ENCODE results near the gene KCNH6.

KCNH6 gene

DNA sequence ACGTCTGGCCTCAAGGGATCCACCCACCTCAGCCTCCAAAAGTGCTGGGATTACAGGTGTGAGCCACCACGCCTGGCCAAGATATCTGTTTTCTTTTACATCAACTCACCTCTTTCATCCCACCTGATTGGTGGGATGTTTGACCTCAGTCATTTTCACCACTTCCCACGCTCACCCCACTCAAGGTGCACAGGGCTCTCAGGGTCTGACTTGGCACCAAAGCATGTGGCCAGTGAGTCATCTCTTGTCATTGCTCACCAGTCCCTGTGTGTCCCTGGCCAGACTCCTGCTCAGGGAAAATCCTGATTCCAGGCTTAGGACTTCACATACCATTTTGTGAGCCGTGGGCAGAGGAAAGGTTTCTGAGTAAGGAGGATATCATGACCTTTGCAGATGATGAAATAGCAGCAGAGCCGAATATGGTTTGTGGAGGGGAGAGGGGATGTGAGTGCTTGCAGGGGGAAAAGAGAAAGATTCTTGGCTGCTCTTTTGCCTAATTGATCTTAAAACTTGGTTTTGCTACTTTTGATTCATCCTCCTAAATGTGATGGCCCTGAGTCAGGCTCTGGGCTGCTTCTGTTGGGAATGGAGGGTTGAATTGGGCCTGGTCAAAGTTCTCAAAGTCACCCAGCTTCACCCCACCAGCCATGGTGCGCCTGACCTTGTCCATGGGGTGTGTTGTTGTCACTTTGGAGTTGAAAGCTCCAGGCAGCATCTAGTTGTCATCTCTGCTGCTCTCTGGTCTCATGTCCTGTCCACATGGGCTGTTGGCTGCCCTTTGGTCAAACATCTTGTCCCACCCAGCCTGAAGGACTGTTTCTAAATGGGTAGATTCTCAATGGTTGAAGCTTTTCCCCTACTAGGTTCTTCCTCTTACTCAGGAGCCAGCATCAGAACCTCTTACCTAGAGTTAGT lies 6.0 kb upstream of the KCNH6 start:
- H3K27ac Mint-ChIP-seq: no peak overlapping the region
- peaks cover 67% of the 10 kb centered on the region for H3K27me3 Mint-ChIP-seq
- no peaks in the 10 kb centered on the region for H3K9me3 Mint-ChIP-seq
- ATAC-seq: peak; percentile 86
- peaks cover 16% of the 10 kb centered on the region for H3K4me1 Mint-ChIP-seq
- no peak overlapping the region for H3K4me3 Mint-ChIP-seq
- DNase-seq: peak in 1 of 2 donors; percentile 53

DNA sequence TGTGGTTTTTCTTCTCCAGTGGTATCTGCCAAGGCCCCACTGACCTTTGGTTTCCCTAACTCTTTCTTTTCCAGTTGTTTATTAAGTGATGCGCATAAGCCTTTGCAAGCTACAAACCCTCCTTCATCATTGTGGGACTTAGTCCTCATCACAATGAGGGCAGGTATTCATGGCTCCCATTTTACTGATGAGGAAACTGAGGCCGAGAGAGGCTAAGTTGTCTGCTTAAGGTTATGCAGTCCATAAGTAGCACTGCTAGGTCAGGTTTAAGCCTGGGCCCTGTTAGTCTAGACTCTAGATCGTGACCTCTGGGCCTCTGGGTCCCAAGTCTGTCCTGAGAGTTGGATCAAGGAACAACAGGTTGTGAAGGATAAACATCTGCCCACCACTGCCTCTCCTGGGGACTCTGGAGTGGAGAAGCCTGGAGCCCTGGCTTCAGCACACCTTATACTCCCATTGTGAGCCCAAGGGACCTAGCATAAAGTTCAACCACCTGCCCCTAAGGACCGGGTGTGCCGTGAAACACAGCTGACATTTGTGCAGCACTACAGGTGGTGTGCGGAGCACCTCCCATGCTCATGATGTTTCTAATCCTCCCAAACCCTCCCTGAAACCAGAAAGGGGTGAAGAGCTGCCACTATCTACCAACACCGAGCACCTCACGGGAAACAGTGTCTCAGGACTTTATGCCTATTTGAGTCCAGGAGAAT lies 5.2 kb upstream of the KCNH6 start:
- H3K27me3 Mint-ChIP-seq: peaks cover 64% of the 10 kb centered on the region
- peaks cover 16% of the 10 kb centered on the region for H3K4me1 Mint-ChIP-seq
- DNase-seq: no peak

DNA sequence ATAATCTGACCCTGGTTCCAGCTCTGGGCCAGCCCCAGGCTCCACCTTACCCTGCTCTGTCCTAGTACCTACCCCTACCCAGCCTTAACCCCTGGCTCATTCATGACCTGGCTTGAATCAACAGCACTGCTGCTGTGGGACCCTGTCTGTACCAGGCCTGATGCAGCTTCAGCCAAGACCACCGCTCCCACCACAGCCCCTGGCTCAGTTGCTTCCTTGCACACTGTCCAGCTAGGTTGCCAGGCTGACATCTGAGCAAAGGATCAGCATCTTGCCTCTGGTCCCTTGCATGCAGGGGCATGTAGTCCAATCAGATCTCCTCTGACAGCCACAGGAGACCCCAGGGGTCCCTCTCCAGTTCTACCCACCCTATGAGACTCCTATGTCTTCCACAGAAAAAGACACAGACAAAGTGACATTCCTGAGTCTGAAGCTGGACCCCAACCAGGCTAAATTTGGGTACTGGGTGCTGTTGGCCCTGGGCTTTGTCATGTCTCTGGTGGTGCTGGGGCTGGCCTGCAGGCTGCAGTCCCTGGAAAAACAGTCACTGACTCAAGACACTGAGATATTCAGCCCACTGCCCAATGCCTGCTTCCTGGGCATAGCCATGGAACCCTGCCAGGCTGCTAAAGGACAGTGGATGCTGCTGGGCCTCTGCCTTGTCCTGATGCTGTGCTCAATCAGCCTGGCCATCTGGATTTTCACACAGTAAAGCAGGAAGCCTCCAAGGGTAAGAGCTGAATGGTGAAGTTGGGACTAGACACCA lies 3.9 kb upstream of the KCNH6 start:
- Mint-ChIP-seq H3K27me3 (peaks cover 66% of the 10 kb centered on the region), H3K27ac (no peak overlapping the region)

More for the DNA sequence above, 5.2 kb upstream of the KCNH6 start:
- peak overlapping the region in 1 of 2 donors; percentile 44 for H3K27ac Mint-ChIP-seq
- H3K9me3 Mint-ChIP-seq: no peaks in the 10 kb centered on the region
- no peak overlapping the region for H3K4me3 Mint-ChIP-seq
- ATAC-seq: no peak

DNA sequence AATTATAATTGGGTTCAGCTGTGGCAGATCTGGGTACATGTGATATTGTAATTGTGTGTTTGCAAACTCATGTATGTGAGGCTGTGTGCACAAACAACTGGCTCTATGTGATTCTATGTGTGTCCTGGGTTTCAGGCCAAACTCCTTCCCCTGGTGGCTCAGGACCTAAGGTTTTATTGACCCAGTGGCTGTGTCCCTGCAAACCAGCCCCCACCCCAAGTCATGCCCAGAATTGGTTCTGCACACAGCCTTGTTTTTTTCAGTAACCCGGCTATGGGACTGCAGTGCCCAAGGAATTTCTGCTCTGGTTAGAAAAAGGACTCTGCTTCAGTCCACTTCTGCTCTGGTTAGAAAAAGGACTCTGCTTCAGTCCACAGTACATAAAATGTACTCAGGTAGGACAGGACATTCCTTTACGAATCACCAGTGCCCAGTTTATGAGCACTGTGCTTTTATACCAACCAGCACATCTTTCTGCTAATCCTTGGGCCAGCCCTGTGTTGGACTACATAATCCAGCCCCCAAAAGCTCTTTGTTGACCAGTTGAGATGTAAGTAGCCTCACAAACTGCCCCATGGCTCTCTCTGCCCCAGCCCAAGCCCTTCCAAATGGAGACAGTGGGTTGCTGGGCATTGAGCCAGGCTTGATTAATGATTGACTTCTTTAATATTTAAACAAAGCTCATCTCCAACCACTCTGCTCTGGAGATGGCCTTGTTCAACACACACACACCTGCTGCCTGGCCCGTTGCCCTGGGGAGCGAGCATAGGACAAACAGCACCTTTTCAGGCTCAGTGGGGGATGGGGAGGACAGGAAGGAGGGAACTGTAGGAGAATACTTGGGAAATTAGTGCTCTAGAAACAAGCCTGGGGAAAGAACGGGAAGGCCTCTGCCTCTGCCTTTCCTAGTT lies 2.9 kb upstream of the KCNH6 start:
- Mint-ChIP-seq H3K27me3 (peaks cover 66% of the 10 kb centered on the region), H3K9me3 (no peaks in the 10 kb centered on the region), H3K4me1 (peaks cover 28% of the 10 kb centered on the region), H3K4me3 (no peak overlapping the region), H3K27ac (no peak overlapping the region)
- no peak for DNase-seq
- no peak for ATAC-seq

More for the DNA sequence above, 3.9 kb upstream of the KCNH6 start:
- ATAC-seq (no peak), DNase-seq (no peak)
- Mint-ChIP-seq H3K9me3 (no peaks in the 10 kb centered on the region), H3K4me3 (no peak overlapping the region), H3K4me1 (peaks cover 28% of the 10 kb centered on the region)

DNA sequence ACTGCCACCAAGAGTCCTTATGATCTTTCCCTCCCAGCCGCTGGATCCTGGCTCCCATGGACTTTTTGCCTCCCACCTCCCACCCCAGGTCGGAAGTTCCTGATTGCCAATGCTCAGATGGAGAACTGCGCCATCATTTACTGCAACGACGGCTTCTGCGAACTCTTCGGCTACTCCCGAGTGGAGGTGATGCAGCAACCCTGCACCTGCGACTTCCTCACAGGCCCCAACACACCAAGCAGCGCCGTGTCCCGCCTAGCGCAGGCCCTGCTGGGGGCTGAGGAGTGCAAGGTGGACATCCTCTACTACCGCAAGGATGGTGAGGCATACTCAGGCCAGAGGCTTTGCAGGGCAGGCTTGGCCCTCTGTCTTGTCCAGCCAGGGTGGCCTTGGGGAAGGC lies 893 bp downstream of the KCNH6 start:
- Mint-ChIP-seq H3K4me1 (peaks cover 11% of the 10 kb centered on the region), H3K27ac (no peak overlapping the region), H3K9me3 (no peaks in the 10 kb centered on the region), H3K27me3 (peaks cover 62% of the 10 kb centered on the region), H3K4me3 (peak overlapping the region; percentile 6 to 67)
- no peak for ATAC-seq
- no peak for DNase-seq

GRCh38 chr17:63525190-63525946 lies 2.2 kb downstream of the KCNH6 start:
- no peak overlapping the region for H3K27ac Mint-ChIP-seq
- H3K4me3 Mint-ChIP-seq: no peak overlapping the region
- no peak for ATAC-seq
- H3K27me3 Mint-ChIP-seq: peaks cover 50% of the 10 kb centered on the region
- no peak for DNase-seq
- H3K9me3 Mint-ChIP-seq: no peaks in the 10 kb centered on the region
- peaks cover 11% of the 10 kb centered on the region for H3K4me1 Mint-ChIP-seq

GRCh38 chr17:63526861-63527260 lies 3.7 kb downstream of the KCNH6 start:
- Mint-ChIP-seq H3K4me3 (no peak overlapping the region), H3K9me3 (no peaks in the 10 kb centered on the region), H3K27me3 (peaks cover 35% of the 10 kb centered on the region), H3K4me1 (peaks cover 11% of the 10 kb centered on the region), H3K27ac (peak overlapping the region in 1 of 2 donors; percentile 9)
- no peak for DNase-seq
- no peak for ATAC-seq

GRCh38 chr17:63528183-63528582 lies 5.0 kb downstream of the KCNH6 start:
- no peaks in the 10 kb centered on the region for H3K9me3 Mint-ChIP-seq

GRCh38 chr17:63529711-63530556 lies 6.8 kb downstream of the KCNH6 start:
- ATAC-seq: no peak

More at GRCh38 chr17:63528183-63528582, 5.0 kb downstream of the KCNH6 start:
- H3K4me3 Mint-ChIP-seq: no peak overlapping the region
- peaks cover 11% of the 10 kb centered on the region for H3K4me1 Mint-ChIP-seq
- no peak for ATAC-seq
- H3K27ac Mint-ChIP-seq: no peak overlapping the region
- peaks cover 28% of the 10 kb centered on the region for H3K27me3 Mint-ChIP-seq
- no peak for DNase-seq

DNA sequence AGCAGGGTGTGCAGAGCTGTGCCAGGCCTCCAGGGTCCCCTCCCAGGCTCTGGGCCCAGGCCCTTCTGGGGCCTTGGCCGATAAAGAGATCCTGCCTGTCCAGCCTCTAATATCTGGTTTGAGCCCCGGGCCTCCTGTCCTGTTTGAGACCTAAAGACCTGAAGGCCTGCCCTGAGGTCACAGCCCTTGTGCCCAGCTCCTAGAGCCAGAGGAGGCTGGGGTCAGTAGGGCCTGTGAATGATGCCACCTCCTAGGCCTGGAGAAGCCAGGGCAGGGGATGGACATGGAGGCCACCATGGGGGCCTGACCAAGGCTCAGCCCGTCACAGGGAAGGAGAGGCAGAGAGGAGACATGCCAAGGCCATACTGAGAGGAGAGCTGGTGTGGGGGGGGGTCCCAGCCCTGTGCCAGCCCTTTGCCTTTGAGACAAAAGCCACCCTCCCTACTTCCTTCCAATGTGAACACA lies 7.4 kb downstream of the KCNH6 start:
- DNase-seq (no peak), ATAC-seq (no peak)
- Mint-ChIP-seq H3K4me3 (no peak overlapping the region), H3K27me3 (peaks cover 4% of the 10 kb centered on the region), H3K4me1 (no peaks in the 10 kb centered on the region), H3K9me3 (no peaks in the 10 kb centered on the region), H3K27ac (no peak overlapping the region)

More at GRCh38 chr17:63529711-63530556, 6.8 kb downstream of the KCNH6 start:
- no peak overlapping the region for H3K4me3 Mint-ChIP-seq
- H3K9me3 Mint-ChIP-seq: no peaks in the 10 kb centered on the region
- no peak overlapping the region for H3K27ac Mint-ChIP-seq
- no peak for DNase-seq
- no peaks in the 10 kb centered on the region for H3K4me1 Mint-ChIP-seq
- peaks cover 10% of the 10 kb centered on the region for H3K27me3 Mint-ChIP-seq

- ATAC-seq (no peak), DNase-seq (no peak)
- no peaks in the 10 kb centered on the region for H3K9me3 Mint-ChIP-seq
- no peak overlapping the region for H3K4me3 Mint-ChIP-seq
- H3K27me3 Mint-ChIP-seq: no peaks in the 10 kb centered on the region
- H3K4me1 Mint-ChIP-seq: no peaks in the 10 kb centered on the region
- H3K27ac Mint-ChIP-seq: no peak overlapping the region
Measured at GRCh38 chr17:63531022-63531965, 8.1 kb downstream of the KCNH6 start.

- H3K27ac Mint-ChIP-seq: no peak overlapping the region
- peaks cover 4% of the 10 kb centered on the region for H3K4me1 Mint-ChIP-seq
- no peak for ATAC-seq
- H3K4me3 Mint-ChIP-seq: no peak overlapping the region
- H3K9me3 Mint-ChIP-seq: no peaks in the 10 kb centered on the region
- H3K27me3 Mint-ChIP-seq: peaks cover 18% of the 10 kb centered on the region
- no peak for DNase-seq
Measured at GRCh38 chr17:63533433-63534077, 10.4 kb downstream of the KCNH6 start.

All from stimulated activated naive CD8-positive, alpha-beta T cell treated with anti-CD3 and anti-CD28 coated beads, Interleukin-15, amount 100 ng/mL, for 72 hours (primary cell).